Measurements from ENCODE around the gene MEF2C. TPM values are rescaled to one million over a fixed set of nuclear protein-coding genes. Genes with fewer than 3 reads are reported as not detected.

The MEF2C gene
- total RNA-seq, 4 donors from 2014 or later = 45.6 to 92.0 (median 54.4) TPM

- TF ChIP-seq CTCF (IDR thresholded peaks at IDR 0.05; ENCODE audit: low read depth) = no peak
These were observed 77.7 kb downstream of the MEF2C start for GRCh38 chr5:88805151-88805784.

- no peak for TF ChIP-seq CTCF (IDR thresholded peaks at IDR 0.05; ENCODE audit: low read depth)
These were observed 78.5 kb downstream of the MEF2C start for GRCh38 chr5:88804444-88804843.

DNA sequence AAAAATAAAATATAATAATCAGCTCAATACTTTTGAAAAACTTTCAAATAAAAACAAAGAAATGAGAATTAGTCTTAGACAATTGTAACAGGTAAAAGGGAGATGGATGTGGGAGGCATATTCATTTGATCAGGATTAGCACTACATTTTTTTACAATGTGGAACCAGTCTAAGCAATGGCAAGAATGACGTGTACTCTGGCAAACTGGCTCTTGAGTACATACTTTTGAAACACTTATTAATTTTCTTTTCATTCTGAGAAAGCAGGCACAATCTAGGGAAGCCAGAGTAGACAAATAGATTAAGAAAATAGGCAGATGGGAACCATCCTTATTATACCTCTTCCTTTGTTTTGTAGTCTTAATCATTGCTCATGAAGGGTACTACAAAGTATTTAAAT lies 79.7 kb downstream of the MEF2C start:
- TF ChIP-seq CTCF (IDR thresholded peaks at IDR 0.05; ENCODE audit: low read depth) = no peak

- no peak for TF ChIP-seq CTCF (IDR thresholded peaks at IDR 0.05; ENCODE audit: low read depth)
These were observed 82.9 kb downstream of the MEF2C start for GRCh38 chr5:88799938-88800535.

GRCh38 chr5:88792144-88792840 lies 90.7 kb downstream of the MEF2C start:
- TF ChIP-seq CTCF (IDR thresholded peaks at IDR 0.05; ENCODE audit: low read depth) = no peak

- TF ChIP-seq CTCF (IDR thresholded peaks at IDR 0.05; ENCODE audit: low read depth) = no peak
These were observed 95.1 kb downstream of the MEF2C start for GRCh38 chr5:88787856-88788255.

- TF ChIP-seq CTCF (IDR thresholded peaks at IDR 0.05; ENCODE audit: low read depth) = no peak
These were observed 96.2 kb downstream of the MEF2C start for GRCh38 chr5:88786789-88787188.

Data from subcutaneous adipose tissue (tissue), 4 donors.